Nasal cavity respiratory epithelium epithelial cell of viscerocranial mucosa (primary cell): ENCODE data around the gene ATP6V0A1. TPM values are rescaled to one million over a fixed set of nuclear protein-coding genes. Genes with fewer than 3 reads are reported as not detected.

Source experiments
- total RNA-seq: library from RNA; depleted of rRNA; stranded (reverse); fragments of >200 nt; gene quantifications from 2 replicates; pipeline ENCODE4 v1.2.3, GENCODE V29; 2014

The ATP6V0A1 gene
- total RNA-seq: 24.9 and 59.1 TPM in 2 replicates

DNA sequence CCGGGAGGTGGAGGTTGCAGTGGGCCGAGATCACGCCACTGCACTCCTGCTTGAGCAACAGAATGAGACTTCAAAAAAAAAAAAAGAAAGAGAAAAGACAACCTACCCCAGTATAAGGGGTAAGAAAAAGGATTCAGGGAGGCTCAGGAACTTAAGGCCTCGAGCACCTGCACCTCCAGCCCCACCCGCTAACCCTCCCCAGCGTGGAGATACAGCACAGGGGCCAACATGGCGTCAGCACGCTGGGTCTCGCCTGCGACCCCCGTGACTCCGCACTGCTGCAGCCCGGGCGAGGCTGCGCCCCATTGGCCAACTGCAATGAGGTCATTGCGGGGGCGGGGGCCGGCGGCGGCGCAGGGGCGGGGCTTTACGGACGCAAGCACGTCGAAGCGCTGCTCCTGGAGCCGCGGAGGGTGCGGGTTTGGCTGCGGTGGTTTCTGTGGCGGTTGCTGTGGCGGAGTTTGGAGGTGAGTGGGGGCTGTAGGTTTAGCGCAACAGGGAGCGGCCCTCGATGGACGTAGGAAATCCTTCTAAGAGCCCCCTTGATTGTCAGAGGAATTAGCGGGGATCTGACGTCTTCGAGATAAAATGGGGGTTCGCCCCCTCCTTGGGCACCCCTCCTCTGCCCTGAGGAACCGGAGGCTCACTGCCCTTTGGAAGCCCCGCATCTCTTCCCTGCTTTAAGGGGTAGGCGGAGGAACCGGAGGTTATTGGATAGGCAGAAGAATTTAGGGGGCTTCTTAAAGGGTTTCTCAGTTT is at the start of gene ATP6V0A1:
Gene ATP6V0A1 (plus strand): TSS at position 382 of the 759 bp plus-strand sequence. CDS start 2,017 bp downstream, outside the sequence.

DNA sequence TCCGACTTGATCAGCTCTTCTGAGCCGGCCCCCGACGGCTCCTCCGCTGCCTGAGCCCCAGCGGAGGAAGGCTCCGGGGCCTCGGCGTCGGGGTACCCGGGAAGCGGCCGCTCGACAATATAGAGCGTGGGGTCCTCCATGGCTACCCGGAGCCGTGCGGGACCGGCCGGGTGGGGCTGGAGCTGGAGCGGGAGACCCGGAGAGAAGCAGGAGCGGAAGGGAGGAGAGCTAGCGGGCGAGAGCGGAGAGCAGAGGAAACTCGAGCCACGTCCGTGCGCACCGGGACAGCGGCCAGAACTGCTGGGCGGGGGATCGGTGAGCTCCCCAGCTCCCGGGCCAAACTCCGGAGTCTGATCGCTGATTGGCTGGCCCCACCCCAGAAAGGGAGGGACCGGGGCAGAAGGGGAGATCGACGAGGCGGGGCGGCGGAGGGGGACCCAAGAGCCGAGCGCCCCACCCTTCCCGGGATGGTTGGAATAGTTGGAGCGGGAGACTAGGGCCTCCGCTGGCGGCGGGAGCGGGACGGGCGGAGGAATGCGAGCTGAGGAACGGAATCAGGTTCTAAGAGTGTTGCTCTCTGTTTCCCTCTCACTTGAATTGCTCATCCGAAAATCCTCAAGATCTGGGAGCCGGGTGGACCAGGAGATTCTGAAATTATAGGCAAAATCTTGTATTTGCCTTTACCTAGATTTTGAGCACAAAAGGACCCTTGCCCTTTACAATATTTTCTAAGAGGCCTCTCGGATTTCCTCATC is 35.5 kb upstream of the ATP6V0A1 start, which contains the start of gene CAVIN1:
Gene CAVIN1 (minus strand): TSS at position 299 of the 755 bp plus-strand sequence. CDS start 159 bp downstream, at position 140.

GRCh38 chr17:42536048-42536371 is 77.3 kb downstream of the ATP6V0A1 start, which contains the start of gene NAGLU:
Gene NAGLU (plus strand): TSS chr17:42536241. CDS start chr17:42536273, 32 bp downstream.

DNA sequence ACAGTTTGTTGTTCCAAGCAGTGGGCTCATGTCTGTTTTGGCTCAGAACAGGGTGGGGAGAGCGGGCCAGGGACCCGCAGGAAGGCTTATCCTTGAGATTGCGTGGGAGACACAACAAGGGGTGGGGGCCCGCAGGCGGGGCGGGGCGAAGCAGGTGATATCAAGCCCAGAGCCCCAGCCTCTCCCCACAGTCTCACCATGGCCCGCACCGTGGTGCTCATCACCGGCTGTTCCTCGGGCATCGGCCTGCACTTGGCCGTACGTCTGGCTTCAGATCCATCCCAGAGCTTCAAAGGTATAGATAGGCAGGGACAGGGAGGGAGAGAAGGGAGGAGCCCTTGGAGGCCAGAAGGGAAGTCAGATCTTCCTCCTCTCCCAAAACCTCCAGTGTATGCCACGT is 94.1 kb downstream of the ATP6V0A1 start, which contains the start of gene HSD17B1:
Gene HSD17B1 (plus strand): TSS at position 188 of the 400 bp plus-strand sequence. CDS start 11 bp downstream, at position 199.

GRCh38 chr17:42561897-42562387 is 103.3 kb downstream of the ATP6V0A1 start, which contains the start of gene COASY:
Gene COASY (plus strand): TSS chr17:42562148. CDS start chr17:42562623, 475 bp downstream.

GRCh38 chr17:42566883-42567573 is 108.3 kb downstream of the ATP6V0A1 start, which contains the start of gene MLX:
Gene MLX (plus strand): TSS chr17:42567100. CDS start chr17:42567125, 25 bp downstream.

Other genes starting within 250 kb of the ATP6V0A1 start
- gene STAT5B, start 182.5 kb upstream of the ATP6V0A1 start, total RNA-seq: 14.0 and 18.5 TPM in 2 replicates
- 0.68 and 3.7 TPM in 2 replicates for gene STAT5A, start 170.4 kb upstream of the ATP6V0A1 start, total RNA-seq
- gene STAT3, start 70.4 kb upstream of the ATP6V0A1 start, total RNA-seq: 59.5 and 169 TPM in 2 replicates
- gene CAVIN1, start 35.6 kb upstream of the ATP6V0A1 start, total RNA-seq: 97.4 and 146 TPM in 2 replicates
- 11.6 and 13.5 TPM in 2 replicates for gene NAGLU, start 77.4 kb downstream of the ATP6V0A1 start, total RNA-seq
- 2.7 and 3.4 TPM in 2 replicates for gene HSD17B1, start 94.0 kb downstream of the ATP6V0A1 start, total RNA-seq
- gene COASY, start 103.3 kb downstream of the ATP6V0A1 start, total RNA-seq: 18.5 and 39.4 TPM in 2 replicates
- gene MLX, start 108.2 kb downstream of the ATP6V0A1 start, total RNA-seq: 34.9 and 38.1 TPM in 2 replicates
- gene PSMC3IP, start 118.9 kb downstream of the ATP6V0A1 start, total RNA-seq: 1.4 and 1.9 TPM in 2 replicates
- gene RETREG3, start 150.5 kb downstream of the ATP6V0A1 start, total RNA-seq: 77.7 and 78.3 TPM in 2 replicates
- gene TUBG1, start 150.8 kb downstream of the ATP6V0A1 start, total RNA-seq: 11.3 and 27.1 TPM in 2 replicates
- 3.4 and 5.3 TPM in 2 replicates for gene TUBG2, start 200.4 kb downstream of the ATP6V0A1 start, total RNA-seq
- gene PLEKHH3, start 218.1 kb downstream of the ATP6V0A1 start, total RNA-seq: 16.4 and 31.0 TPM in 2 replicates
- gene CCR10, start 223.0 kb downstream of the ATP6V0A1 start, total RNA-seq: under 0.01 and 0.21 TPM in 2 replicates
- gene CNTNAP1, start 223.7 kb downstream of the ATP6V0A1 start, total RNA-seq: under 0.01 and 0.71 TPM in 2 replicates